Measurements from ENCODE around the gene SCFD2.

The SCFD2 gene

GRCh38 chr4:52894443-52894842, 471.4 kb downstream of the SCFD2 start:
- ATAC-seq, result no peak
- H3K36me3 Mint-ChIP-seq, result peaks cover 36% of the 10 kb centered on the region
- no peaks in the 10 kb centered on the region for H3K4me1 Mint-ChIP-seq
- H3K27me3 Mint-ChIP-seq, result no peaks in the 10 kb centered on the region
- no peak overlapping the region for H3K4me3 Mint-ChIP-seq
- H3K9me3 Mint-ChIP-seq, result peaks cover 8% of the 10 kb centered on the region
- no peak overlapping the region for H3K27ac Mint-ChIP-seq

GRCh38 chr4:52892880-52893279, 473.0 kb downstream of the SCFD2 start:
- Mint-ChIP-seq H3K9me3 (peaks cover 5% of the 10 kb centered on the region), H3K36me3 (peaks cover 36% of the 10 kb centered on the region)

GRCh38 chr4:52891743-52892142, 474.1 kb downstream of the SCFD2 start:
- no peak overlapping the region for H3K27ac Mint-ChIP-seq
- H3K9me3 Mint-ChIP-seq, result peaks cover 8% of the 10 kb centered on the region
- H3K27me3 Mint-ChIP-seq, result no peaks in the 10 kb centered on the region
- ATAC-seq, result peak; percentile 45
- no peaks in the 10 kb centered on the region for H3K4me1 Mint-ChIP-seq
- H3K4me3 Mint-ChIP-seq, result no peak overlapping the region
- peaks cover 42% of the 10 kb centered on the region for H3K36me3 Mint-ChIP-seq

More at GRCh38 chr4:52892880-52893279, 473.0 kb downstream of the SCFD2 start:
- Mint-ChIP-seq H3K27ac (no peak overlapping the region), H3K27me3 (no peaks in the 10 kb centered on the region), H3K4me3 (no peak overlapping the region), H3K4me1 (no peaks in the 10 kb centered on the region)
- no peak for ATAC-seq

- ATAC-seq, result no peak
- no peaks in the 10 kb centered on the region for H3K4me1 Mint-ChIP-seq
- H3K36me3 Mint-ChIP-seq, result peaks cover 55% of the 10 kb centered on the region
- no peak overlapping the region for H3K27ac Mint-ChIP-seq
- H3K27me3 Mint-ChIP-seq, result no peaks in the 10 kb centered on the region
- H3K9me3 Mint-ChIP-seq, result peaks cover 8% of the 10 kb centered on the region
- H3K4me3 Mint-ChIP-seq, result no peak overlapping the region
Measured at GRCh38 chr4:52890521-52890791, 475.4 kb downstream of the SCFD2 start.

GRCh38 chr4:52889778-52890520, 475.9 kb downstream of the SCFD2 start:
- no peak overlapping the region for H3K4me3 Mint-ChIP-seq
- no peaks in the 10 kb centered on the region for H3K4me1 Mint-ChIP-seq
- peaks cover 59% of the 10 kb centered on the region for H3K36me3 Mint-ChIP-seq
- H3K9me3 Mint-ChIP-seq, result peaks cover 8% of the 10 kb centered on the region
- H3K27me3 Mint-ChIP-seq, result no peaks in the 10 kb centered on the region
- no peak overlapping the region for H3K27ac Mint-ChIP-seq
- ATAC-seq, result no peak

- H3K9me3 Mint-ChIP-seq, result peaks cover 8% of the 10 kb centered on the region
- peaks cover 62% of the 10 kb centered on the region for H3K36me3 Mint-ChIP-seq
- H3K27ac Mint-ChIP-seq, result no peak overlapping the region
Measured at GRCh38 chr4:52889354-52889753, 476.5 kb downstream of the SCFD2 start.

GRCh38 chr4:52884994-52885393, 480.9 kb downstream of the SCFD2 start:
- H3K4me1 Mint-ChIP-seq, result no peaks in the 10 kb centered on the region
- no peaks in the 10 kb centered on the region for H3K27me3 Mint-ChIP-seq
- H3K27ac Mint-ChIP-seq, result no peak overlapping the region
- peaks cover 8% of the 10 kb centered on the region for H3K9me3 Mint-ChIP-seq
- ATAC-seq, result no peak
- H3K4me3 Mint-ChIP-seq, result no peak overlapping the region
- peaks cover 69% of the 10 kb centered on the region for H3K36me3 Mint-ChIP-seq

More at GRCh38 chr4:52889354-52889753, 476.5 kb downstream of the SCFD2 start:
- H3K4me3 Mint-ChIP-seq, result no peak overlapping the region
- H3K4me1 Mint-ChIP-seq, result no peaks in the 10 kb centered on the region
- ATAC-seq, result no peak
- no peaks in the 10 kb centered on the region for H3K27me3 Mint-ChIP-seq

- no peak for ATAC-seq
- no peak overlapping the region for H3K27ac Mint-ChIP-seq
- peaks cover 8% of the 10 kb centered on the region for H3K9me3 Mint-ChIP-seq
- H3K27me3 Mint-ChIP-seq, result no peaks in the 10 kb centered on the region
- peaks cover 63% of the 10 kb centered on the region for H3K36me3 Mint-ChIP-seq
- no peaks in the 10 kb centered on the region for H3K4me1 Mint-ChIP-seq
- H3K4me3 Mint-ChIP-seq, result no peak overlapping the region
Measured at GRCh38 chr4:52883707-52884669, 481.9 kb downstream of the SCFD2 start.

GRCh38 chr4:52883183-52883621, 482.7 kb downstream of the SCFD2 start:
- H3K27ac Mint-ChIP-seq, result no peak overlapping the region
- no peak overlapping the region for H3K4me3 Mint-ChIP-seq
- H3K9me3 Mint-ChIP-seq, result peaks cover 3% of the 10 kb centered on the region
- peaks cover 59% of the 10 kb centered on the region for H3K36me3 Mint-ChIP-seq
- no peak for ATAC-seq
- H3K4me1 Mint-ChIP-seq, result no peaks in the 10 kb centered on the region
- H3K27me3 Mint-ChIP-seq, result no peaks in the 10 kb centered on the region

- peaks cover 55% of the 10 kb centered on the region for H3K36me3 Mint-ChIP-seq
- H3K9me3 Mint-ChIP-seq, result no peaks in the 10 kb centered on the region
- H3K27ac Mint-ChIP-seq, result no peak overlapping the region
- no peaks in the 10 kb centered on the region for H3K4me1 Mint-ChIP-seq
- no peak for ATAC-seq
- H3K4me3 Mint-ChIP-seq, result no peak overlapping the region
- H3K27me3 Mint-ChIP-seq, result no peaks in the 10 kb centered on the region
Measured at GRCh38 chr4:52880994-52881393, 484.9 kb downstream of the SCFD2 start.

- H3K36me3 Mint-ChIP-seq, result peaks cover 50% of the 10 kb centered on the region
- H3K27ac Mint-ChIP-seq, result no peak overlapping the region
- H3K4me1 Mint-ChIP-seq, result no peaks in the 10 kb centered on the region
- H3K9me3 Mint-ChIP-seq, result no peaks in the 10 kb centered on the region
- ATAC-seq, result no peak
- no peak overlapping the region for H3K4me3 Mint-ChIP-seq
- H3K27me3 Mint-ChIP-seq, result no peaks in the 10 kb centered on the region
Measured at GRCh38 chr4:52879471-52879870, 486.4 kb downstream of the SCFD2 start.

GRCh38 chr4:52877694-52878093, 488.2 kb downstream of the SCFD2 start:
- H3K4me3 Mint-ChIP-seq, result no peak overlapping the region
- H3K27ac Mint-ChIP-seq, result no peak overlapping the region
- H3K4me1 Mint-ChIP-seq, result no peaks in the 10 kb centered on the region
- H3K9me3 Mint-ChIP-seq, result no peaks in the 10 kb centered on the region
- no peak for ATAC-seq
- H3K36me3 Mint-ChIP-seq, result peaks cover 55% of the 10 kb centered on the region
- no peaks in the 10 kb centered on the region for H3K27me3 Mint-ChIP-seq

GRCh38 chr4:52877036-52877435, 488.8 kb downstream of the SCFD2 start:
- Mint-ChIP-seq H3K4me1 (no peaks in the 10 kb centered on the region), H3K27me3 (no peaks in the 10 kb centered on the region), H3K4me3 (no peak overlapping the region), H3K27ac (no peak overlapping the region), H3K36me3 (peaks cover 56% of the 10 kb centered on the region), H3K9me3 (no peaks in the 10 kb centered on the region)
- ATAC-seq, result no peak

GRCh38 chr4:52876069-52876468, 489.8 kb downstream of the SCFD2 start:
- Mint-ChIP-seq H3K9me3 (no peaks in the 10 kb centered on the region), H3K4me3 (no peak overlapping the region), H3K4me1 (no peaks in the 10 kb centered on the region), H3K27me3 (no peaks in the 10 kb centered on the region), H3K36me3 (peaks cover 56% of the 10 kb centered on the region), H3K27ac (no peak overlapping the region)
- ATAC-seq, result no peak

- Mint-ChIP-seq H3K27me3 (no peaks in the 10 kb centered on the region), H3K4me3 (no peak overlapping the region), H3K36me3 (peaks cover 61% of the 10 kb centered on the region), H3K27ac (no peak overlapping the region), H3K9me3 (no peaks in the 10 kb centered on the region), H3K4me1 (no peaks in the 10 kb centered on the region)
- ATAC-seq, result no peak
Measured at GRCh38 chr4:52874948-52875347, 490.9 kb downstream of the SCFD2 start.
